T-helper 2 cell treated with Interferon-gamma antibody and Interleukin-4, amounts not matched to agents 5 μg/mL and 100 μg/mL, for 36 hours (primary cell): ENCODE measurements around the gene P2RY14.
"Not testable (repeated sequence)": the region's sequence is repeated elsewhere in the genome, so short reads cannot be mapped to it uniquely, and the experiment has no call there.

ENCODE experiments used
- DNase-seq: peaks from one replicate; pipeline ENCODE4 v3.0.0; 2021; ENCODE audit warnings: low spot score
- H3K27ac Mint-ChIP-seq: one replicate; pipeline ENCODE4 v1.8.0; 2021; ENCODE audit warnings: mild to moderate bottlenecking, mixed read lengths
- H3K27me3 Mint-ChIP-seq: one replicate; pipeline ENCODE4 v1.8.0; 2021; ENCODE audit warnings: low read depth, mixed read lengths
- H3K36me3 Mint-ChIP-seq: one replicate; pipeline ENCODE4 v1.8.0; 2021; ENCODE audit warnings: low read depth, mixed read lengths
- H3K4me1 Mint-ChIP-seq: one replicate; pipeline ENCODE4 v1.8.0; 2021; ENCODE audit warnings: low read depth, mixed read lengths
- H3K4me3 Mint-ChIP-seq: one replicate; pipeline ENCODE4 v1.8.0; 2022; ENCODE audit warnings: mild to moderate bottlenecking, moderate library complexity, mixed read lengths
- H3K9me3 Mint-ChIP-seq: one replicate; pipeline ENCODE4 v1.8.0; 2021; ENCODE audit warnings: mixed read lengths

Gene P2RY14

GRCh38 chr3:151264605-151265004 lies 13.7 kb downstream of the P2RY14 start:
- H3K27ac Mint-ChIP-seq, result no peak overlapping the region
- peaks cover 7% of the 10 kb centered on the region for H3K27me3 Mint-ChIP-seq
- H3K9me3 Mint-ChIP-seq, result no peaks in the 10 kb centered on the region
- no peak for DNase-seq
- peaks cover 26% of the 10 kb centered on the region for H3K4me1 Mint-ChIP-seq
- H3K4me3 Mint-ChIP-seq, result no peak overlapping the region
- peaks cover 1% of the 10 kb centered on the region for H3K36me3 Mint-ChIP-seq

DNA sequence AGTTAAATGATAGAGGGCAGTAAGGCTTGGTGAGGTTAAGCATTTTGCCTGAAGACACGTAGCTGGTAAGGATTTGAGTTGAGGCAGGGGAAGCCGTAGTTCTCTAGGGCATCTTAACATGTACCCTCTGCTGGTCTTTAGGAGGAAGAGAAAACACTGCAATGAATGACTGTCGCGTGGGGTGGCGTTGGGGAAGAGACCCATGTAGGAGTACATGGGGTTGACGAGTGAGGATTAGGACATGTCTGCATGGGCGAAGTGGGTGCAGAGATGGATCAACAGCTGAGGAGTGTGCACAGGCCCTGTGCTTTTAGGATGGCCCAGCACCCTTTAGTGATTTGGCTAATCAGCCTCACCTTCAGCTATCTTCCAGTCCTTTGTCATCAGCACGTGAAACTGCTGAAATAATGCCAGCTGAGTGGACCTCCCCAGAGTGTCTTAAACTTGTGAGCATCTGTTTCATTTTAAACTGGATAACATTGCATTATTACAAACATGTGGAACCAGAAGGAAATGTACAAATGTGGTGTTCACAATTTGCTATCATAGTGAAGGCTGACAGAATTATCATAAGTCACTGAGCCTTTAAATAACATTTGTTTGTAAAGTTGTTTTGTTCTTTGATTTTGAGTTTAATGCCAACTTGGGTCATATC lies 15.3 kb downstream of the P2RY14 start:
- peaks cover 9% of the 10 kb centered on the region for H3K27me3 Mint-ChIP-seq
- H3K36me3 Mint-ChIP-seq, result no peaks in the 10 kb centered on the region
- H3K9me3 Mint-ChIP-seq, result no peaks in the 10 kb centered on the region
- no peak for DNase-seq
- no peak overlapping the region for H3K27ac Mint-ChIP-seq
- H3K4me1 Mint-ChIP-seq, result peaks cover 14% of the 10 kb centered on the region
- H3K4me3 Mint-ChIP-seq, result no peak overlapping the region

GRCh38 chr3:151259664-151260063 lies 18.7 kb downstream of the P2RY14 start:
- Mint-ChIP-seq H3K4me3 (no peak overlapping the region), H3K36me3 (no peaks in the 10 kb centered on the region), H3K27me3 (peaks cover 21% of the 10 kb centered on the region), H3K4me1 (no peaks in the 10 kb centered on the region), H3K27ac (no peak overlapping the region), H3K9me3 (no peaks in the 10 kb centered on the region)
- no peak for DNase-seq

DNA sequence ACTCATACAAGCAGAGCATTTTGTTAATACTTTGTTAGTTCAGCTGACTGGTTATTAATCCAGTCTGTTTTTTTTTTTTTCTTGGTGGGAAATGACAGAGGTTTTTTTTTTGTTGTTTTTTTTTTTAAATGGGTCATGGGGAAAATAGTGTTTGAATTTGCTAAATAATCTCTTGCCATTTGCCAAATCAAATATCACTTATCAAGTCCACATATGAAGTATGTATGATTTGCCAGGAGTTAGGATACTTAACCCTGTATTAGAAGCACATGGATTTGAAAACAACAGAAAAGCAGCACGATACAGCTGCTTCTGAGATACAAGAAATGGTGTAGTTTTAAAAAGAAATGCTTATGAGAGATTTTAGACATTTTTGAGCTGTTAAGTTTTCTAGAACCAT lies 21.6 kb downstream of the P2RY14 start:
- H3K9me3 Mint-ChIP-seq, result no peaks in the 10 kb centered on the region
- H3K36me3 Mint-ChIP-seq, result no peaks in the 10 kb centered on the region
- H3K27ac Mint-ChIP-seq, result no peak overlapping the region
- no peak overlapping the region for H3K4me3 Mint-ChIP-seq
- no peak for DNase-seq
- H3K4me1 Mint-ChIP-seq, result no peaks in the 10 kb centered on the region
- peaks cover 23% of the 10 kb centered on the region for H3K27me3 Mint-ChIP-seq

- Mint-ChIP-seq H3K27ac (no peak overlapping the region), H3K4me1 (no peaks in the 10 kb centered on the region), H3K4me3 (no peak overlapping the region), H3K27me3 (peaks cover 31% of the 10 kb centered on the region), H3K36me3 (no peaks in the 10 kb centered on the region), H3K9me3 (no peaks in the 10 kb centered on the region)
- no peak for DNase-seq
Observed at GRCh38 chr3:151248772-151249337, 29.5 kb downstream of the P2RY14 start.

- not testable (repeated sequence) for H3K27ac Mint-ChIP-seq, H3K27me3 Mint-ChIP-seq, DNase-seq, H3K9me3 Mint-ChIP-seq, H3K36me3 Mint-ChIP-seq, H3K4me3 Mint-ChIP-seq, H3K4me1 Mint-ChIP-seq
Observed at GRCh38 chr3:151242006-151242405, 36.3 kb downstream of the P2RY14 start.

GRCh38 chr3:151236736-151237135 lies 41.6 kb downstream of the P2RY14 start:
- DNase-seq, result no peak
- Mint-ChIP-seq H3K4me1 (peaks cover 9% of the 10 kb centered on the region), H3K9me3 (no peaks in the 10 kb centered on the region), H3K36me3 (no peaks in the 10 kb centered on the region), H3K4me3 (no peak overlapping the region), H3K27me3 (no peaks in the 10 kb centered on the region), H3K27ac (no peak overlapping the region)

- Mint-ChIP-seq H3K4me1 (peaks cover 11% of the 10 kb centered on the region), H3K27me3 (no peaks in the 10 kb centered on the region), H3K27ac (no peak overlapping the region), H3K9me3 (no peaks in the 10 kb centered on the region), H3K4me3 (no peak overlapping the region), H3K36me3 (no peaks in the 10 kb centered on the region)
- no peak for DNase-seq
Observed at GRCh38 chr3:151236316-151236715, 42.0 kb downstream of the P2RY14 start.

DNA sequence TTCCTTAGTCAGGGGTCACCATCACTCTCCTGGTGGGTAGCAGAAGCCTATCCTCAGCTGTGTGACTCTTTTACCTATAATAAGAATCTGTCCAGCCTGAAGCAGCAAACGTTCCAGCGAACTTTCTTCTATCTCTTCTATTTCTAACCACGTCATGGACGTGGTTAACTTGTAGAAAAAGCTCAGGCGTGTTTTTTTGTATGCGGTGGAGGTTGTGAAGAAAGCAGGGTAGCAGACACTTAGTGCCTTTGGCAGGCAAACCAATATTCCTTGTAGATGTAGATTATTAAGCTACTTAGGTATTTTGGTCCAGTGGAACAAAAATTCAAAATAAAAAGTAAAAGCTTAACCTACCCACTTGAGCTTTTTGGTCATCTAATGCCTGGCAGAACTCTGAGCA lies 43.5 kb downstream of the P2RY14 start:
- Mint-ChIP-seq H3K27ac (no peak overlapping the region), H3K4me3 (no peak overlapping the region), H3K9me3 (no peaks in the 10 kb centered on the region), H3K4me1 (peaks cover 14% of the 10 kb centered on the region), H3K27me3 (no peaks in the 10 kb centered on the region), H3K36me3 (no peaks in the 10 kb centered on the region)
- DNase-seq, result no peak

DNA sequence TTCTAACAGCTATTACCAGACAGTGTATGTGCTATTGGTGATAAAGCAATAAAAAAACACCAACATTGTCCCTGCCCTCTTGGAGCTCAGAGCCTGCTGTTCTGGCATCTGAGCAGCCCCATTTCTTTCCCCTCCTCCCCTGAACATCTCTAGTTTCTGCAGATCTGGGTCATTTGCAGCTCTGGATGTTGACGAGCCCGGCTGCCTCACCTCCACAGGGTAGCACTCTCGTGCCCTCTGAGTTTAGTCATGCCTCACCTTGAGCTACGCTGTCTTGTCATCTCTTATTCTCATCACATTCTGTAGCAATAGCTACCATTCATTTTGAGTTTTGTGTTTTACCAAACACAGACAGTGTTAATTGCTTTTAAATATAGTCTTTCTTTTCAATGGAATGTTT lies 45.4 kb downstream of the P2RY14 start:
- no peaks in the 10 kb centered on the region for H3K27me3 Mint-ChIP-seq
- H3K4me1 Mint-ChIP-seq, result peaks cover 21% of the 10 kb centered on the region
- DNase-seq, result no peak
- no peaks in the 10 kb centered on the region for H3K9me3 Mint-ChIP-seq
- peak overlapping the region; percentile 42 for H3K27ac Mint-ChIP-seq
- H3K36me3 Mint-ChIP-seq, result no peaks in the 10 kb centered on the region
- no peak overlapping the region for H3K4me3 Mint-ChIP-seq

GRCh38 chr3:151232403-151232802 lies 45.9 kb downstream of the P2RY14 start:
- peaks cover 27% of the 10 kb centered on the region for H3K4me1 Mint-ChIP-seq
- H3K27ac Mint-ChIP-seq, DNase-seq, H3K9me3 Mint-ChIP-seq, H3K4me3 Mint-ChIP-seq, H3K36me3 Mint-ChIP-seq, H3K27me3 Mint-ChIP-seq: not testable (repeated sequence)

DNA sequence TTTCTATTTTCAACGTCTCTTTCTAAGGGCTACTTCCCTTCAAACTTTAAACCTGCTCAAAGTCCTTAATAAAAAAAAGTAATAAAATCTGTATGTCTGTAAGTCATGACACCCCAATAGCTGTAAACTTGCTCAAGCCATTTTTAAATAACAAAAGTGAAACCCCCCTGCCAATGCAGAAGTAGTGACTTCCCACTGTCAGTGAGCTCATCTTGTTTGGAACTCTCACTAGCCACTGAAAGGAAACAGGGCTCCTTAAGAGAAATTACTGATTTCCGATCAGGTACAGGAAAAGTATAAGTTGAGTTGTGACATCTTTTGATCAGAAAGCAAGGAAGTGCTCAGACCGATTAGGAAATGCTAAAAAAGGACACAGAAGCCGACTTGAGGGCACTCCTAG lies 47.7 kb downstream of the P2RY14 start:
- Mint-ChIP-seq H3K27ac (peak overlapping the region; percentile 73), H3K4me3 (peak overlapping the region; percentile 49), H3K27me3 (no peaks in the 10 kb centered on the region), H3K36me3 (no peaks in the 10 kb centered on the region), H3K4me1 (peaks cover 45% of the 10 kb centered on the region), H3K9me3 (no peaks in the 10 kb centered on the region)
- DNase-seq, result no peak

DNA sequence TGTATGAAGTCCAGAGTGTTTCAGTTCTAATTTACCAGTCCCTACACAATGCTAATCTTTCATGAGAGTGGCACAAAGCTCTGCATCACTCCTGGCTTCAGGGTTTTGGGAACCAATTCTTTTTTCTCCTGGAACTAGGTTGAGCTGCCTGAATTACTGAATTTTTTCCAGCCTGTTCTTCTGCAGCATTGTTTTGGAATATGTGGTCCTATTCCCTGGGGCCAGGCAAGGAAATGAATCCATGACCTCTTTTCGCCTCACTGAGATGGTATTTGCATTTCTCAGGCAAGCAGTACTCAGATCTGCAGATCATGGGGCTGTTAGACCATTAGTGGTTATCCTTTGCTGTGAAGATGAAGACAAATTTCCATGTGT lies 49.7 kb downstream of the P2RY14 start:
- Mint-ChIP-seq H3K36me3 (no peaks in the 10 kb centered on the region), H3K4me3 (no peak overlapping the region), H3K27ac (peak overlapping the region; percentile 74), H3K4me1 (peaks cover 56% of the 10 kb centered on the region), H3K27me3 (no peaks in the 10 kb centered on the region), H3K9me3 (no peaks in the 10 kb centered on the region)
- no peak for DNase-seq

DNA sequence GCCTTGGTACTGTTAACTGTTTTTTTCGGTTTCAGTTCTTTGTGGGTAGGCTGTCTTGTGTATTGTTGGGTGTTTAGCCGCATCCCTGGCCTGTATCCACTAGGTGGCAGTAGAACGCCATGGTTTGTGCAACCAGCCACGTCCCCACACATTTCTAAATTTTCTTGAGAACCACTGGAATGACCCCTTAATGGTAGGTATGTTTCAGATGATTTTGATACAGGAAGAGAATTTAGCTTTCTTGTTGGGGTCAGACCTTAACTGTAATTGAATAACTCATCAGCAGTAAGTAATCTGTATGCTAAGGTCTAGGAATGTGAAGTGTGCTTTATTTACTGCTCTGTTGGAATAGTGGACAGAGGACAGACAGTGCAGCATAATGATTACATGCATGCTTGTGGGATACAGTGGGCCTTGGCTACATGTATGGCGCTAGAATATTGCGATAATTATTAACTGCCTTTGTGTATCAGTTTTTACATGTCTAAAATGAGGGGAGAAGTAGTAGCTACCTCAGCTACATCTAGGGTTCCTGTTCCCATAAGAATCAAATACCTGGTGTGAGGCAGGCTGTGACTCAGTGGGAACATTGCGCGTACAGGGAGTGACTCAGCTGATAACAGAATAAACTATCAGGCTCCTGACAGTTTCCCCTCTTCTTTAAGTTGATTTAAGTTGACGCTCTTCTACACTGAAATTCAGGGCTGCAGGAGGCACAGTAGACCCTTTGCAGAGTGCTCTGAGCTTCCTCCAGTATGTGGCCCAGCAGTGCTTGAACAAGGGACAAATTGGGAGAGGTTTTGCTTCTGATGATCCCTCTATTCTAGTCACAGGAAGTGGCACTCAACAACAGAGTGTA lies 50.3 kb downstream of the P2RY14 start:
- H3K4me1 Mint-ChIP-seq, result peaks cover 56% of the 10 kb centered on the region
- peak overlapping the region; percentile 25 for H3K4me3 Mint-ChIP-seq
- peak; percentile 72 for DNase-seq
- H3K9me3 Mint-ChIP-seq, result peaks cover 3% of the 10 kb centered on the region
- H3K27me3 Mint-ChIP-seq, result no peaks in the 10 kb centered on the region
- peak overlapping the region; percentile 74 for H3K27ac Mint-ChIP-seq
- H3K36me3 Mint-ChIP-seq, result no peaks in the 10 kb centered on the region
